AML-193 (cell line): Measurements from ENCODE around the gene NT5C1B.

Experiments used
- DNase-seq, 2 experiments: peaks; one replicate each; lab custom pipeline; 2025; lab: John Stamatoyannopoulos, UW

NT5C1B gene

DNA sequence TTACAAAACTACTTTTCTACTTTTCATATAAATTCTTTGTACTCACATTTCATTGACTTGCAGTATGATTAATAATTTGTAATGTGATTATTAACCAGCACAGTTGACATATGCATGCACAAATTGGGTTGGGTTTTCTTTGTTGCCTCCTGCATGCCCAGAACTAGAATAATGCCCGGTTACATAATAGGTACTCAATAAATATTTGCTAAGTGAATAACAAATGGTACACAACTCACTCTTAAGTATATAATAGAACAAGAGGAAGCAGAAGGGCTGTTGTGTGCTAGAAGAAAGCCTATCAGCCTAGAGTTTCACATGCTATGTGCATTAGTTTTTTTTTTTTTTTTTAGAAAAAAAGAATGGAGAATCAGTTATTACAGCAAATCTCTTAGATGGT lies 38.2 kb downstream of the NT5C1B start:
- DNase-seq = no peak

DNA sequence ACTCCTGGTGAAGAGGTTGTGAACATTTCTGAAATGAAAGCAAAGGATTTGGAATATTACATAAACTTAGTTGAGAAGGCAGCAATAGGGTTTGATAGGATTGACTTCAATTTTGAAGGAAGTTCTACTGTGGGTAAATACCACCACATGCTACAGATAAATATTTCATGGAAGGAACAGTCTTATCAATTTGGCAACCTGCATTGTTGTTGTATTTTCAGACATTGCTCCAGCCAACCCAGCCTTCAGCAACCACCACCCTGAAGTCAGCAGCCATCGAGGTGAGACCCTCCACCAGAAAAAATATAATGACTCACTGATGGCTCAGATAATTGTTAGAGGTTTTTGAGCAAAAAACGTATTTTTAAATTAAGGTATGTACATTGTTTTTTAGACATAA lies 38.9 kb downstream of the NT5C1B start:
- no peak for DNase-seq

DNA sequence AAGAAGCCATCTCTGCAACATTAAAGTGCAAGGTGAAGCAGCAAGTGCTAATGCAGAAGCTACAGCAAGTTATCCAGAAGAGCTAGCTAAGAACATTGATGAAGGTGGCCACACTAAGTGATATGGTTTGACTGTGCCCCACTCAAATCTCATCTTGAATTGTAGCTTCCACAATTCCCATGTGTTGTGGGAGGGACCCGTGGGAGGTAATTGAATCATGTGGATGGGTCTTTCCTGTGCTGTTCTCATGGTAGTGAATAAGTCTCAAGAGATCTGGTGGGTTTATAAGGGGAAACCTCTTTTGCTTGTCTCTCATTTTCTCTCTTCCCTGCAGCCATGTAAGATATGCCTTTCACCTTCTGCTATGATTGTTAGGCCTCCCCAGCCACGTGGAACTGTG lies 40.3 kb downstream of the NT5C1B start:
- no peak for DNase-seq

DNA sequence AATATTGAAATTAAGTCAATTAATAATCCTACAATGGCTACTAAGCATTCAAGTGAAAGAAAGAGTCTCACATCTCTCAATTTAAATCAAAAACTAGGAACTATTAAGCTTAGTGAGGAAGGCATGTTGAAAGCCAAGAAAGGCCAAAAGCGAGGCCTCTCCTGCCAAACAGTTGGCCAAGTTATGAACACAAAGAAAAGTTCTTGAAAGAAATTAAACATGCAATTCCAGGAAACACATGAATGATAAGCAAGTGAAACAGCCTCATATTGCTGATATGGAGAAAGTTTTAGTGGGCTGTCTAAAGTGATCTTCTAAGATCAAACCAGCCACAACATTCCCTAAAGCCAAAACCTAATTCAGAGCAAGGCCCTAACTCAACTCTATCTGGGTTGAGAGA lies 40.7 kb downstream of the NT5C1B start:
- DNase-seq = no peak

DNA sequence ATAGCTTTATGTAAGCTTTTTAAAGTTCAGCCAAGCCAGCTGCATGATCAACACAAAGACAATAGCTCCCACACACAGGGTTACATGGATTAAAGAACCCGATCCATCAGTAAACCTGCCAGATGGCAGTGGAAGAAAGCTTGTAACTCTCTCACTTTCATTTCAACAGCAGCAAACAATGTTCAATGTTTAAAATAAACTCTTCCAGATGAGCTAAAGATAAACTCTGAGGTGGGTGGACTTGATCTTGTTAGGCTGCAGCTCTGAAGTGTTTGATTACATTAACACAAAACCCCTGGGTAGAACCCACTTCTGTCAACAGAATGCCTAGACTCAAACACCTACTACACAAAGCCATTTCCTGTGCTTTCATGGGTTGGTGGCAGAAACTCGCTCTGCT lies 42.8 kb downstream of the NT5C1B start:
- DNase-seq = no peak

DNA sequence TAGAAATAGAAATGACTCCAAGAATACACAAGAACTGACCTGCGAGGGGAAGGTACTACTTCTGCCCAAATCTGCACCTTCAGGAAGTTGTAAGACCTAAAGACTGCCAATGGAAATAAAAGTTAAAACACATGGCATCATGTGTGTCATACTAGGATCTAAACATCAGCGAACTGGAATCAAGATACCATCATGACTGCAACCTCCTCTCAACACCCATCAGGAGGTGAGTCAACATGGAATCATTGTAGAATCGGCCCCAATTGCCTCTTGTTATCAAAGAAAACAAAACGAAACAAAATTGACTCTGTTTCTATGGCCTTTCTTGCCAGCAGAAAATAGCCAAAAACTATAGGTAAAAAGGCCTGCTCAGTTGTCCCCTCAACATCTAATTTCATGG lies 44.0 kb downstream of the NT5C1B start:
- DNase-seq = no peak

DNA sequence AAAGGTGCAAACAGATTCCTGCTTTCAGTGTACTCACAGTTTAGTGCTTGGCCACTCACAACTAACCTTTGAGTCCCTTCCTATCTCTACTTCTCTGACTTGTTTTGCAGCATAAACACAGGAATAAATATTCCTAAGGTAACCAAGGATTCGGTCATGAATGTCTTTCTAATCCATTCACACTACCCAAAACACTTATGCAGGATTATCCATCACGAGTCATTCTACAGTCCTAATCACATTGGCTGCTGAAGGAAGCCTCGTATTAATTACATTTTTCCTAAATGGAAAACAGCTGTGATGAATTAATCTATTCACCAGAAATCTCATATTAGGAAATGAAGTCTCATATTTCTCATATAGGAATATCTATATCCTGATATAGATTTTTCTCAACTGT lies 45.2 kb downstream of the NT5C1B start:
- no peak for DNase-seq

DNA sequence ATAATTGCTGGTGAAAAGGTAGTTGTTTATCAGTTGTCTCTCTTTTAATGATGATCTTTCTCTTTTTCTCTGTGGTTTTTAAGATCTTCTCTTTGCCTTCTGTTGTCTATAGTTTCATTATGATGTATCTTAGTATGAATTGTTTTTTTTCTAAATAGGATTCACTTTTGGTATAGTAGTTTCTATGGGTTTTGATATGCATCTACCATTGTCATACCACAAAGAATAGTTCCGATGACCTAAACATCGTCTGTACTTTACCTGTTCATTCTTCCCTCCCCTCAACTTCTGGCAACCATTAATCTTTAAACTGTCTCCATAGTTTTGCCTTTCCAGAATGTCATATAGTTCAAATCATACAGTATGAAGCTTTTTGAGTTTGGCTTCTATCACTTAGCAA lies 48.5 kb downstream of the NT5C1B start:
- no peak for DNase-seq

DNA sequence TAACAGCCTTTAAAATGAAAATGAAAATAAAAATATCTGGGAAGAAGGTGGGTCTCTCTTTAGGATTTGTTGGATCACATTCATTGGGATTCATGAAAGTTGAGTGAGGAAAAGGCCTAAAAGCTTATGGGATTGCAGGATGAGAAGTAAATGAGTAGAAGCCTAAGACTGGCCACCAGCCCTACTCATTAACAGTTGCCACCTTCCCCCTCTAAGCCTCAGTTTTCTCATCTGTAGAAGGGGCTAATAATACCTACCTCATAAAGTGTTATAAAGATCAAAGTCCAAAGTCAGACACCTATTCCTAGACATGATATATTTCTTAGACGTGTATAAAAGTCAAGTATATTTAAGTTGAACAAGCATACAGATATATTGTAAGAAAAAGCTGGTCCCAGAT lies 52.7 kb downstream of the NT5C1B start:
- no peak for DNase-seq

DNA sequence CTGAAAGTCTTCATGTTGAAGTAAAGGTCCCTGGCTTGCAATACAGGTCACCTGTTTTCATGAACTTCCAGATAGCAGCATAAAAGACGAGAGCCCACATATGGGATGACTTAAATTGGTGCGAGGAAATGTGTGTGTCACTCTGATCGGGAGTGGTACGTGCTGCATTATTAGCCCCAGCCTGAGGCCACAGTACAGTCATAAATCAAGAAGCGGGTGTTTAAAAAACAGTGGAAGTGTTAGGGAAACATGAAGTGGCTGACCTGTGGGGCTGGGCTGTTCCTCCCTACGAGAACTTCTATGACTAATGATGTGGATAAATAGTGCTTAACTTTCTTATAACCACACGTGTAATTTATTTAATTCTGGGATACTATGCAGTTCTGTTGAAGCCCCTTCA lies 53.3 kb downstream of the NT5C1B start:
- no peak for DNase-seq

DNA sequence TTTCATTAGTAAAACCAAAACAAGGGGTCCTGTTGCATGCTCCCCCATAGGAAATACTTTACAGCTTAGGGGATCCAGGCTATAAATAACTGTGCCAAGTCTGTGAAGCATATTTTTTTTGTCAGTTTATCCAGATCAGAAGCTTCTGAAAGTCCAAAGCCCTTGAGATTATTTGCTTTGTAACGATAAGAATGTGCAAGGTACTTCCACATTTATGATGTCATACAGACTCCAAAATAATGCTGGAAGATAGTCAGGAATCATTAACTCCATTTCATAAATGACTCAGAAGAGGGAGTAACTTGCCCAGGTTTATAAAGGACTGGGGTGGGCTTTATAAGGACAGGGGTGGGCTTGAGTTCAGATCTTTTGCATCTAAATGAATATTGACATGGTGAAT lies 58.2 kb downstream of the NT5C1B start:
- DNase-seq = no peak

DNA sequence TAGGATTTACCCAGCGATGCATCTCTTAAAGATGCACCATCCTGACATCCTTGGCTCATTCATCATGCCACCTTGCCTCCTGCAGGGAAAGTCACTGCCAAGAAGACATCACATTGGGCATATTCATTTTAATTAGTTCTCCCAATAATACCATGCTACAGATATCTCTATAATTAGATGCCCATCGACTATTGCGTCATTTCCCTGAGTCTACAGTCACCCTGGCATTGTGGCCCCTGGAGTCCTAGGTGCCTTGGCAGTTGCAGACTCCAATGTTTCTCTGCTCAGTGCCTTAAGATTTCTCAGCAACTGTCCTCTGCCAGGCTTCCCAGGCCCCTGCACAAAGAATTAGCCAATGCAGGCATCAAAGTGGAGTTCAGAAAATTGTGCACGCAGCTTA lies 61.5 kb downstream of the NT5C1B start:
- no peak for DNase-seq

DNA sequence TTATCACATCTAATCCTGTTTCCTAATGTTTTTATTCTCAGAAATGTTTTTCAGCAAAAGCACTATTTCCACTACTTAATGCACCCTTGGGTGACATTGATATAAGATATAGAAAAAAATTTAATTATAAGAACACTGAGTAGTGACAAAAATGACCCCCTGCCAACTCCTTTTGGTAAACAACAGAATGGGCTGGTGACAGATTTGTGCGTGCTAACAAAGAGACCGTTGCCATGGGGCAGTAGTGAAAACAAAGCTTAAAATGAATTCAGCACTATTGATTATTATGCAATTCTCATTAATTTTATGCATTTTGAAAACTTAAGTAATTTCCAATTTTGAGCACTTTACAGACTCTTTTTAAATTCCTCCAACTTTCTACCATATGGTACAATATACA lies 62.0 kb downstream of the NT5C1B start:
- no peak for DNase-seq

DNA sequence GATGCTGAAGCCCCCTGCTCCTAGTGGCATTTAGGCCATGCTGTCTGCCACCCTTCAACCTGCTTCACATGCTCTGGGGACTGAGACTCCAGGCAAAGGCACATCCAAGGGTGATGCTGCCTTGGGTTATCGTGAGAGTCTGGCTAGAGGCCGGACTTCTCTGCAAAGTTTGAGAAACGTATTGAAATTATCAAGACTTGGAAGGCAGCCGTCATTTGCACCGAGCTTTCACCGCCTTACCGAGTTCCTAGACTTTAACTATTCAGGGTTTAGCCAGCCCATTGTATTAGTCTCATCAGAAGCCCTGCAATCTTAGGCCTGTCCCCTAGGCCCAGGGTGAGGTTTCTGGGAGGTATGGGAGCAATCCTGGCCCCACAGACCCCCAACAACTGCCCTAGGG lies 62.9 kb downstream of the NT5C1B start:
- DNase-seq = no peak

DNA sequence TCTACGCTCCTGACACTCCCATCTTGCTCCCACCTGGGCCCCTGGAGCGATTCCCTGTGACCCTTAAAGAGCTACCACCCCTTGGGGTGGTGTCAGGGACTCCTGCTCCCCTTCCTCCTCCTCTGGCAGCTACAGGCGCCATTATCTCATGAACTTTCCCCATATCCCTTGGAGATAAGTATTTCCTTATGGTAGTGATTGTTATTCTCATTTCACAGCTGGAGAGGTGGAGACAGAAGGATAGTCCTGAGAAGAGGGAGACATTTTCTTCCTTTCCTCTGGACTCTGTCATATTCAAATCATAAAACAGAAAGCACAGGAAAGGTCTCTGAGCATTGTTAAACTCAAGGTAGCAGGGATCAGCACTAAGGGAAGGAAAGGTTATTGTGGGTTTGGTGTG lies 63.5 kb downstream of the NT5C1B start:
- no peak for DNase-seq

DNA sequence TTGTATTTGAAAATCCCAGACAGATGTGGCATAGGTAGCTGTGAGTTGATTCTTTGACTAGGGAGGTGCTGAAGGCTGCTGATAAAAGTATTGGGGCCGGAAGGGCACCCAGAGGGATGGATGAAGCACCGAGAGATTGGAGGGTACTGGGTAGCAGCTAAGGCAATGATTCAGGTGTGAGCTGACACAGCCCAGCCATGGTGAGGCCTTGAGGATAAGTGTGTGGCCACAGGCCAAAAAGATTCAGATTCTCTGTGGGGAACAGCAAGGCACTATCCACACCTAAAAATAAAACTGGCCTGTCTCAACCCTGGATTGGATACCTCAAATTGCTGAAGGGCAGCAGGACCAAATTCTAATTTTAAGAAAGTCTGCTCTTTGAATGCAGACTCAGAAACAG lies 64.1 kb downstream of the NT5C1B start:
- no peak for DNase-seq

DNA sequence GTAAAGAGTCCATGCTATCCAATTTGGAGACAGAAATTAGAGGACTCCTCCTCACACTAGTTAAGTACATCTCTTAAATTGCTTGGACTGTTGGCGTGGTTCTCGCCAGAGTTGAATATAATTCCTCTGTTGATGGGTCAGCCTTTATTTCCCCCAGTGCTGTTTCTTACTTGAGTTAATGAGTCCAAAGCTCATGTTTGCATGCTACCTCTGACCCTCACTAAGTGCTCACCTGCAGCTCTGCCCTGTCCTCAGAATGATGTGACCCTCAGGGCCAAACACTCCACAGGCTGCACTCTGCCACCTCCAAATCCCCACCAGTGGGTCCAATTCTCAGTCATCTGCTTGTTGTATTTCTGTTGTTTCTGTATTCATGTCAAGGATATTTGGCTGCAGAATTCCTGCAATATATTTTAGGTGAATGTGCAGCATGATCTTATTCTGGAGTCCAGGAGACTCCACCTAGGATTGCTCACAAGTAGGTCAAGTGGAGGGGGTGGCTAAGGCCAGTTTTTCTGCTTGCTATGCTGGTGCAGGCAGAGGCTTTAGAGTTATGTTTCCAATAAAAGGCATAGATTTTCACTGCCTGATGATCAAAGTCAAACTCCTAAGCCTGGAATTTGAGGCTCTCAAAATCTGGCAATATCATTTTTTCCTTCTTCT lies 66.8 kb downstream of the NT5C1B start:
- no peak for DNase-seq

DNA sequence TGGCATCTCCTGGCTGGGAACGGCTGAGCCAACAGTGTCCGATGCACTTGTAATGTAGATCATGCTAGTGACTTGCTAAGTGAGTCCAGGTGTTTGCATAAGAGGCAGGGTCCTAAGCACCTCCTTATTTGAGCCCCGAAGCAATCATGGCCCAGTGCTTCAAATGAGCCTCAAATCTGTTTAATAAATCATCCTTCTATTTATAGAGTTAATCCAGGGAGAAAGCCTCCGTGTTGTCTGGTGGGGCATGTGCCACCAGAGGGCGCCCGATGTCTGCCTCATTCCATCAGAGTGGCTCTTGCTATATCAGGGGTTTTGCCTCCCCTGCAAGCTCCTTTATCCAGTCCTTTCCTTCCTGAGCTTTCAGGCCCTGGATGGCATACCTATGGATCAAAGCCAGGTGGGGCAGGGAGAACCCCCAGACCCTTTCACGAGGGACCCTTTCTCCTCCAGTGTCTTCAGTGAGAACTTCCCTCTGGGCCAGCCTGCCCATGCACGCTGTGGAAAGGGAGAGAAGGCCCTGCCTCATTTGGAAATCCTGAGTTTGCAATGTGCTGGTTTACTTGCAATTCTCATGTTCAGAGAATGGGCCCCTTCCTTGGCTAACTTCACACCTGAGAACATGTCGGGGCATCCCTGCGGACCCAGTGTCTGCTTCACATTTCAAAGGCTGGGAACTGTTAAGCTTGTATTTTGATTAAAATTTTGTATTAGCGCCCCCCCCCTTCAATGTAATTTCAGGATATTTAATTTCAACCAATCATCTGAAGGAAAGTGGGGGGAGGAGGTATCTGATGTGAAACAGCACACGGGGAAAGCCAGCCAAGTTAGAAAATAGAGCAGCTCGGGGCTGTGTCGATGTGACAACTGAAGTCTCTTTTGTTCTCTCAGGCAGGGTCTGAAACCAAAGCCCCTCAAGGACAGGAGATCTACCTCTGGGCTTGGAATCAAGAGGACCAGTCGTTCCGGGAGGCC lies 68.6 kb downstream of the NT5C1B start:
- peak; percentile 26 to 46 for DNase-seq

DNA sequence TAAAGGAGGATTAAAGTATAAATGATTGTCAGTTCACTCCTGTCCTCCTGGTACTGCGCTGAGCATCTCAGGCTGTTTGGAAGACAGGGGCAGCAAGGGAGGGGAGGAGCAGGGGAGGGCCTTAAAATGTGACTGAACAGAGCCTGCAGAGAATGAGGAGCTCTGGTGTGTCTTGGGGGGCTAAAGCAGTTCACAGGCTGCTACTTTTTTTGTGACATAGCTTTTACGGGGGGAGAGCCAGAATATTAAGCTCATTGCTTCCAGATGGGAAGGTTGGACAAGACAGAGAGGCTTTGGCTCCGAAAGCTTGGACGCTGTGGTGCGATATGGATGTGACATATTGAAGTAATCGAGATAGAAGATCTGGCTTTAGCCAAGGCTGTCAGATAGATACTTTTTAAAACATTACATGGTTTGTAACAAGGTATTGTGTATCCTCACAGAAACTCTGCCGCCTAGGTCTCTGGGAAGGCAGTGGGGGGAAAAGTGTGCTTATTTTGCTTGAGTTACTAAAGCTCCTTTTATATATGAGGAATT lies 69.4 kb downstream of the NT5C1B start:
- no peak for DNase-seq

DNA sequence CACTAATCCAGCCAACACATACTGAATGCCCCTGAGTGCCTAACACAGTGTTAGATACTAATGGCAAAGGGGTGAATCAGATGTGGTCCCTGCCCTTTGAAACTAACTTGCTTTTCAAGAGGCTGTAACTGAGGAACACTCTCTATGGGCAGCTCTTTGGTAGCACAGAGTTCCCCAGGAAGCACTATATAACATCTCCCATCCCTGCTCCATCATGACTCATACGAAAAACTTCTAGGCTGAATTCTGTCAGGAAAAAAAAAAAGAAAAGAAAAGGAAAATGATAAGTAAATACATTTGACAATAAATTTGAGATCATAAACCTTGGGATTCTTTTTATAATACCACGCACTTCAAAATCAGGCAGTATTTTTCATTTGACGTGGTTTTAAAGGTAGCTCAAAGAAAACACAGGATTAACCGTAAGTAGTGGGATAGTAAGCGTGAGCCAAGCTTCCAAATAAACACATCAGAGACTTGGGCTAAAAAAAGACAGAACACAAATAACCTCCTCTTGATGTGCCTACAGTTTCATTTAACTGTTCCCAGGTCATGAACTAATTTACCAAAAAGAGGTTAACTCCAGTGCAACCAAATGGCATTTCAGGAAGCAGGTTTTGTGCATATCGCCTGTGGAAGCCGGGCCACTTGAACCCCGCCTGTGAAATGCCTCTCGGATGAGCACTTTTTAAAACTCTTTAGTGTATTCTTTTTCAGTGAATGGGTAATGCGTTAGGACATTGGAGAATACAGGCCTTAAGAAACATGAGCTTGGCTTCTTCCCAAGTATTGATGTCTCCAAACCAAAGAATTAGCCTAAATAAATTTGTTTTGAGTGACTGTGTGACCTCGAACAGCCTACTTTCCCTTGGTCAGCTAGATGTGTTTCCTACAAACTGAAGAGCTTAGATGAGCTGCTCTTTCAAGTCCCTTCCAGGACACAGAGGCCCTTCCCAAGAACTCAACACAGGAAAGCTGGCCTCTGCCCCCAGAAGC lies 71.0 kb downstream of the NT5C1B start:
- no peak for DNase-seq

DNA sequence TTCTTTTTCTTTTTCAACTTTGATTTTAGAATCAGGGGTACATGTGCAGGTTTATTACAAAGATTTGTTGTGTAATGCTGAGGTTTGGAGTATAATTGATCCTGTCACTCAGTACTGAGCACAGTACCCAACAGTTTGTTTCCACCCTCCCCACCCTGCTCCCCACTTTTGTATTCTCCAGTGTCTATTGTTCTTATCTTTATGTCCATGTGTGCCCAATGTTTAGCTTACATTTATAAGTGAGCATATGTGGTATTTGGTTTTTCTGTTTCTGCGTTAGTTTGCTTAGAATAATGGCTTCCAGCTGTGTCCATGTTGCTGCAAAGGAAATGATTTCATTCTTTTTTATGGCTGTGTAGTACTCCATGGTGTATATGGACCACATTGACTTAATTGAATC lies 72.0 kb downstream of the NT5C1B start:
- no peak for DNase-seq

DNA sequence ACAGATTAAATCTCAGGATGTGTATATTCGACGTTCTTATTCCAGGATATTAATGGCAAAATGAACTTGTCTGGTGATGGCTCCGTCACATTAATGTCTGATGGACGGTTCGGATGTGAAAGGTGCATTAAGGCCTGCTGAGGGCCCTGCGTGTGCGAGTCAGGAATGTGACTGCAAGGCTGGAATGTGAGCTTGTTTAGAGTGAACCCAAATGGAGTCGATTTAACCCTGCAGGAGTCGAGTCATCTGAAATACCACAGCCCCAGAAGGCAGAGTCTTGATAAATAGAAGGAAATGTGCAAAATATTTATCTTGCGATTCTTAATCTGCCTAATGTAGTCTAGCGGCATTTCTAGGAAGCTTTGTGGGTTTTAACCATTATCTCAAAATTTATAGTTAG lies 73.3 kb downstream of the NT5C1B start:
- no peak for DNase-seq
